Neural progenitor cell (in vitro differentiated cells): Measurements from ENCODE around the gene STAT5B. TPM values are rescaled to one million over a fixed set of nuclear protein-coding genes. Genes with fewer than 3 reads are reported as not detected.

Source experiments
- DNase-seq: peaks from one replicate; pipeline ENCODE4 v3.0.0-alpha.2; 2016; ENCODE audit warnings: low spot score
- H2AFZ ChIP-seq: fragments of 200-600 bp; sonication (generic); replicated peaks from 2 replicates; pipeline ENCODE4 v1.6.1; 2016; ENCODE audit warnings: antibody characterized with exemption
- H3F3A ChIP-seq: fragments of 200-600 bp; sonication (generic); 2 replicates; pipeline ENCODE4 v1.6.1; 2016; ENCODE audit warnings: antibody characterized with exemption, low read depth
- H3K27ac ChIP-seq: fragments of 200-600 bp; sonication (generic); 2 replicates; pipeline ENCODE4 v1.5.1; 2016; ENCODE audit warnings: mild to moderate bottlenecking
- H3K27me3 ChIP-seq: fragments of 200-600 bp; sonication (generic); 2 replicates; pipeline ENCODE4 v1.6.1; 2016; ENCODE audit warnings: mild to moderate bottlenecking, moderate library complexity
- H3K36me3 ChIP-seq: fragments of 200-600 bp; sonication (generic); 2 replicates; pipeline ENCODE4 v1.5.1; 2016
- H3K4me1 ChIP-seq: fragments of 200-600 bp; sonication (generic); 2 replicates; pipeline ENCODE4 v1.6.1; 2016; ENCODE audit warnings: mixed run types
- H3K4me2 ChIP-seq: fragments of 200-600 bp; sonication (generic); 2 replicates; pipeline ENCODE4 v1.6.1; 2016
- H3K4me3 ChIP-seq: fragments of 200-600 bp; sonication (generic); 2 replicates; pipeline ENCODE4 v1.5.1; 2016
- H3K79me2 ChIP-seq: fragments of 200-600 bp; sonication (generic); 2 replicates; pipeline ENCODE4 v1.6.1; 2016; ENCODE audit warnings: low read depth
- H3K9ac ChIP-seq: fragments of 200-600 bp; sonication (generic); 2 replicates; pipeline ENCODE4 v1.6.1; 2016
- H3K9me3 ChIP-seq: fragments of 200-600 bp; sonication (generic); 2 replicates; pipeline ENCODE4 v1.5.1; 2016; ENCODE audit warnings: low read depth
- H4K20me1 ChIP-seq: fragments of 200-600 bp; sonication (generic); 2 replicates; pipeline ENCODE4 v1.6.1; 2016; ENCODE audit warnings: low read depth
- H3K27ac Mint-ChIP-seq: 3 replicates; pipeline ENCODE4 v1.8.0; 2021; ENCODE audit warnings: mixed read lengths
- H3K27me3 Mint-ChIP-seq: 2 replicates; pipeline ENCODE4 v1.8.0; 2022; ENCODE audit warnings: low read depth, mild to moderate bottlenecking, inconsistent platforms, moderate library complexity, mixed read lengths; ENCODE audit not compliant: insufficient read depth
- H3K36me3 Mint-ChIP-seq: 3 replicates; pipeline ENCODE4 v1.8.0; 2021; ENCODE audit warnings: mixed read lengths
- H3K4me1 Mint-ChIP-seq: 3 replicates; pipeline ENCODE4 v1.8.0; 2021; ENCODE audit warnings: mixed read lengths
- H3K4me3 Mint-ChIP-seq: 3 replicates; pipeline ENCODE4 v1.8.0; 2021; ENCODE audit warnings: mild to moderate bottlenecking, moderate library complexity, mixed read lengths
- H3K9me3 Mint-ChIP-seq: 3 replicates; pipeline ENCODE4 v1.8.0; 2020; ENCODE audit warnings: mixed read lengths
- EZH2 ChIP-seq: fragments of 200-600 bp; sonication (generic); IDR thresholded peaks from 2 replicates; pipeline ENCODE4 v1.6.1; 2017; ENCODE audit warnings: antibody characterized with exemption, mild to moderate bottlenecking, moderate library complexity
- EZH2phosphoT487 ChIP-seq: fragments of 200-600 bp; sonication (generic); IDR thresholded peaks from 2 replicates; pipeline ENCODE4 v1.6.1; 2017; ENCODE audit warnings: antibody characterized with exemption
- total RNA-seq: library from RNA; depleted of rRNA; stranded (reverse); fragments of >200 nt; gene quantifications from 2 replicates; pipeline ENCODE4 v1.2.3, GENCODE V29; 2015; ENCODE audit warnings: low replicate concordance
- TF ChIP-seq, protein P1 (sequence below): fragments of 200-600 bp; sonication (generic); IDR thresholded peaks from 2 replicates; pipeline ENCODE4 v1.5.1; 2017; ENCODE audit warnings: antibody characterized with exemption, mild to moderate bottlenecking

STAT5B gene
- total RNA-seq, 1 donor from 2014 or later, result 96.4 TPM

GRCh38 chr17:42178817-42179216, 97.4 kb downstream of the STAT5B start:
- TF ChIP-seq, protein P1, sequence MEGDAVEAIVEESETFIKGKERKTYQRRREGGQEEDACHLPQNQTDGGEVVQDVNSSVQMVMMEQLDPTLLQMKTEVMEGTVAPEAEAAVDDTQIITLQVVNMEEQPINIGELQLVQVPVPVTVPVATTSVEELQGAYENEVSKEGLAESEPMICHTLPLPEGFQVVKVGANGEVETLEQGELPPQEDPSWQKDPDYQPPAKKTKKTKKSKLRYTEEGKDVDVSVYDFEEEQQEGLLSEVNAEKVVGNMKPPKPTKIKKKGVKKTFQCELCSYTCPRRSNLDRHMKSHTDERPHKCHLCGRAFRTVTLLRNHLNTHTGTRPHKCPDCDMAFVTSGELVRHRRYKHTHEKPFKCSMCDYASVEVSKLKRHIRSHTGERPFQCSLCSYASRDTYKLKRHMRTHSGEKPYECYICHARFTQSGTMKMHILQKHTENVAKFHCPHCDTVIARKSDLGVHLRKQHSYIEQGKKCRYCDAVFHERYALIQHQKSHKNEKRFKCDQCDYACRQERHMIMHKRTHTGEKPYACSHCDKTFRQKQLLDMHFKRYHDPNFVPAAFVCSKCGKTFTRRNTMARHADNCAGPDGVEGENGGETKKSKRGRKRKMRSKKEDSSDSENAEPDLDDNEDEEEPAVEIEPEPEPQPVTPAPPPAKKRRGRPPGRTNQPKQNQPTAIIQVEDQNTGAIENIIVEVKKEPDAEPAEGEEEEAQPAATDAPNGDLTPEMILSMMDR, result no peak
- TF ChIP-seq EZH2 (no peak), EZH2phosphoT487 (no peak)
- Histone ChIP-seq H3K4me3 (no peak overlapping the region), H3K79me2 (no peaks in the 10 kb centered on the region), H3K4me2 (no peak overlapping the region), H3K9me3 (no peaks in the 10 kb centered on the region), H3K9ac (no peak overlapping the region), H3K4me1 (peaks cover 9% of the 10 kb centered on the region), H2AFZ (no peak overlapping the region), H3F3A (peaks cover 16% of the 10 kb centered on the region), H3K27ac (no peak overlapping the region), H3K36me3 (no peaks in the 10 kb centered on the region), H4K20me1 (peaks cover 18% of the 10 kb centered on the region), H3K27me3 (peaks cover 63% of the 10 kb centered on the region)
- Mint-ChIP-seq H3K27ac (no peak overlapping the region), H3K4me3 (no peak overlapping the region), H3K27me3 (peaks cover 55% of the 10 kb centered on the region), H3K36me3 (no peaks in the 10 kb centered on the region), H3K4me1 (peaks cover 11% of the 10 kb centered on the region), H3K9me3 (no peaks in the 10 kb centered on the region)
- DNase-seq, result no peak

DNA sequence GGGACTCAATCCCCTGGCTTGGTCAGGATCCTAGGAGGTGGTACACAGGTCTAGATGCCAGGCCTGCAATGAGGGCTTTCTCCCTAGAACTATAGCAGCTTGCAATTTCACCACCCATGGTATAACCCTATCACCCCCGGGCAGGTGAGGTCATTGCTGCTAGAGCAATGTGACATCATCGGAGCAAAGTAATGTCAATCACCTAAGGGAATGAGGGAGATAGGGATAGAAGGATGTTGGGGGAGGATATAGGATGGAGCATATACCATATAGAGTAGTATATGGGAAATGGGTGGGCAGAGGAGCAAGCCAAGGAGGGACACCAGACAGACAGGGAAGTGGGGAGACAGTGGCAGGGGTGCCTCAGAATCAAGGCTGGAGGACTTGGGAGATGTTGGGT, 98.5 kb downstream of the STAT5B start:
- H3K9me3 ChIP-seq, result no peaks in the 10 kb centered on the region
- no peak overlapping the region for H3K27ac Mint-ChIP-seq
- H3K4me1 ChIP-seq, result peaks cover 9% of the 10 kb centered on the region
- H3K4me3 ChIP-seq, result no peak overlapping the region
- peaks cover 18% of the 10 kb centered on the region for H4K20me1 ChIP-seq
- TF ChIP-seq, protein P1, result no peak
- TF ChIP-seq EZH2phosphoT487 (no peak), EZH2 (no peak)
- no peak overlapping the region for H2AFZ ChIP-seq
- no peaks in the 10 kb centered on the region for H3K79me2 ChIP-seq
- H3K36me3 Mint-ChIP-seq, result no peaks in the 10 kb centered on the region
- peaks cover 49% of the 10 kb centered on the region for H3K27me3 Mint-ChIP-seq
- peaks cover 7% of the 10 kb centered on the region for H3K4me1 Mint-ChIP-seq
- no peaks in the 10 kb centered on the region for H3K9me3 Mint-ChIP-seq
- H3K4me3 Mint-ChIP-seq, result peak overlapping the region; percentile 6
- no peak for DNase-seq
- no peaks in the 10 kb centered on the region for H3K36me3 ChIP-seq
- H3K27ac ChIP-seq, result no peak overlapping the region
- no peak overlapping the region for H3K9ac ChIP-seq
- H3K4me2 ChIP-seq, result no peak overlapping the region
- H3F3A ChIP-seq, result peaks cover 6% of the 10 kb centered on the region
- peaks cover 52% of the 10 kb centered on the region for H3K27me3 ChIP-seq

- H3K27me3 Mint-ChIP-seq, result peaks cover 21% of the 10 kb centered on the region
- H3K9me3 Mint-ChIP-seq, result no peaks in the 10 kb centered on the region
- no peaks in the 10 kb centered on the region for H3F3A ChIP-seq
- H3K9ac ChIP-seq, result no peak overlapping the region
- H3K4me2 ChIP-seq, result no peak overlapping the region
- H3K79me2 ChIP-seq, result no peaks in the 10 kb centered on the region
- no peak overlapping the region for H3K4me3 ChIP-seq
- peaks cover 1% of the 10 kb centered on the region for H4K20me1 ChIP-seq
- no peak overlapping the region for H3K27ac ChIP-seq
- H3K27me3 ChIP-seq, result peaks cover 17% of the 10 kb centered on the region
- no peaks in the 10 kb centered on the region for H3K4me1 ChIP-seq
- TF ChIP-seq, protein P1, result no peak
- TF ChIP-seq EZH2, result no peak
- no peak for TF ChIP-seq EZH2phosphoT487
- H3K36me3 Mint-ChIP-seq, result no peaks in the 10 kb centered on the region
- no peak overlapping the region for H2AFZ ChIP-seq
- no peaks in the 10 kb centered on the region for H3K36me3 ChIP-seq
- no peaks in the 10 kb centered on the region for H3K9me3 ChIP-seq
- H3K4me1 Mint-ChIP-seq, result no peaks in the 10 kb centered on the region
- no peak overlapping the region for H3K4me3 Mint-ChIP-seq
- DNase-seq, result no peak
- no peak overlapping the region for H3K27ac Mint-ChIP-seq
These were observed 101.9 kb downstream of the STAT5B start for GRCh38 chr17:42174126-42174783.
